Mucosa of gallbladder (tissue), 1 donor: ENCODE data around the gene PRSS50. TPM values are rescaled to one million over a fixed set of nuclear protein-coding genes. Genes with fewer than 3 reads are reported as not detected.
A peak's percentile ranks its signal among the peaks of the same experiment; 100 is the strongest.

Source experiments
- DNase-seq: peaks from one replicate; pipeline ENCODE4 v3.0.0-alpha.2; 2020; ENCODE audit warnings: low spot score
- total RNA-seq: library from RNA; stranded (reverse); gene quantifications from one replicate; pipeline ENCODE4 v1.2.1, GENCODE V29; 2021
- donor health status: DM: no; HTN: no; CAD: no.

Gene PRSS50
- total RNA-seq, 1 donor from 2014 or later, result 0.17 TPM

GRCh38 chr3:46725621-46726314 lies 8.1 kb upstream of the PRSS50 start:
- no peak for DNase-seq

- DNase-seq, result no peak
Observed at GRCh38 chr3:46724424-46724823, 6.8 kb upstream of the PRSS50 start.

- DNase-seq, result no peak
Observed at GRCh38 chr3:46722443-46722842, 4.8 kb upstream of the PRSS50 start.

- DNase-seq, result no peak
Observed at GRCh38 chr3:46721009-46721408, 3.3 kb upstream of the PRSS50 start.

GRCh38 chr3:46719735-46720271 lies 2.1 kb upstream of the PRSS50 start:
- no peak for DNase-seq

GRCh38 chr3:46719044-46719565 lies 1.4 kb upstream of the PRSS50 start:
- no peak for DNase-seq

GRCh38 chr3:46716461-46717441 lies 918 bp downstream of the PRSS50 start:
- peak; percentile 5 for DNase-seq

GRCh38 chr3:46715507-46716175 lies 2.0 kb downstream of the PRSS50 start:
- DNase-seq, result no peak

GRCh38 chr3:46714728-46715506 lies 2.8 kb downstream of the PRSS50 start:
- DNase-seq, result no peak

- DNase-seq, result no peak
Observed at GRCh38 chr3:46713898-46714552, 3.6 kb downstream of the PRSS50 start.

- no peak for DNase-seq
Observed at GRCh38 chr3:46713050-46713897, 4.4 kb downstream of the PRSS50 start.

- DNase-seq, result no peak
Observed at GRCh38 chr3:46712191-46713049, 5.2 kb downstream of the PRSS50 start.

- no peak for DNase-seq
Observed at GRCh38 chr3:46711760-46712159, 5.9 kb downstream of the PRSS50 start.

GRCh38 chr3:46711305-46711704 lies 6.4 kb downstream of the PRSS50 start:
- DNase-seq, result no peak

- no peak for DNase-seq
Observed at GRCh38 chr3:46710671-46711295, 6.9 kb downstream of the PRSS50 start.

- DNase-seq, result no peak
Observed at GRCh38 chr3:46710229-46710628, 7.4 kb downstream of the PRSS50 start.

- no peak for DNase-seq
Observed at GRCh38 chr3:46709721-46710120, 7.9 kb downstream of the PRSS50 start.

GRCh38 chr3:46709157-46709654 lies 8.5 kb downstream of the PRSS50 start:
- no peak for DNase-seq
